HG03097 (cell line): Measurements from ENCODE around the gene GPR158.

Source experiments
- ATAC-seq: cut with Tn5 transposase; IDR thresholded peaks from one replicate; pipeline ENCODE4 v1.9.1; 2021; ENCODE audit not compliant: unreplicated experiment, low FRiP score

Gene GPR158

GRCh38 chr10:25388862-25389206 is 214.0 kb downstream of the GPR158 start:
- no peak for ATAC-seq

- ATAC-seq = no peak
These were observed 215.9 kb downstream of the GPR158 start for GRCh38 chr10:25390733-25391132.

DNA sequence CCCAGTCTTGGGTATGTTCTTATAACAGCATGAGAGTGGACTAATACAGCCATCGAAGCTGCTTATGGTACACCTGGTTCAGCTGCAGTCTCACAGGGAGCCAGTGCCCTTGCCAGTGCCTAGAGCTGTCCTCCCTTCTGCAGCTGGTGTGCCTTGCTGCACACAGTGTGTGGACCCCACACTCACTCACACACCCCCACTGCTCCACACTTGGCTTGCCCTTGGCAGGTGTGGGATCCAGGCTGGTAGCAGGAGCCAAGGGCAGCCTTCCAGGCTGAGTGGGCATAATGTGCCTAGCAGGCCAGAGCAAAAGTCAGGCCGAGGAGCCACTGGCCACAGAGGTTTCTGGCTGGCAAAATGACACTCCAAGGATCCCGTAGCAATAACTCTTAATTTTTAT is 217.3 kb downstream of the GPR158 start:
- ATAC-seq = no peak

DNA sequence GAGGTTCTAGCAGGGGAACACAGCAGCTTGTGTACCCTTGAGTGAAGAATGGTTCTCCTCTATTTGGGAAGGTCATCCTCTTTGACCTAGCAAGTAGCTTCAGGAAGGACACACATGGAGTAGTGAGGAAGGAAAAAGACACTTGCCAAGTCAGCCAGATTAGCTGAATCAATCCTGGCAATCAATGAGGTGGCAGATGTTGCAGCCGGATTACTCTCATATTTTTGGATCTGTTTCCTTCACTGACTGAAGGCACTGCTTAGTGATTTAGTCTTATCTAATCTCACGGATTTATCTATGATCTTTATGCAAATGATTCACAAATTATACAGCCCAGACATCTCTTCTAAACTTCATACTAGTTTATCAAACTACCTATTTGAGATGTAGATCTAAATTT is 218.8 kb downstream of the GPR158 start:
- ATAC-seq = no peak

GRCh38 chr10:25398680-25399079 is 223.9 kb downstream of the GPR158 start:
- ATAC-seq = no peak

DNA sequence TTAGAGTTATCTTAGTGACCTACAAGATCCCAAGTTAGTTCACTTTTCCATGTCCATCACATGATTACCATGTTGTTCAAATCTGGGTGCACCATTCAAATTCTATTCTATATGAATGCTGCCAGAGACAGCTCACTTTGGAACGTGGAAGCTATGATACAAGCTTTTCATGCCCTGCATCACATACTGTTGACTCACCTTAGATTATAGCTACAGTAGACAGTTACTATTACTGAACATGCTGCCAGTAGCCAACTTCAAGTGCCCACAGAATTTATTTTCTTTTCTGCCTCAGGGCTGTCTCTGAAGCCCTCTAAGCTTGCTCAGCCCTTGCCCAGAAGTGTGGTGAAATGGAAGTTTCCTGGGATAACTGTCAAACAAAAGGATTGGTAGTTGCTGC is 231.1 kb downstream of the GPR158 start:
- ATAC-seq = no peak

DNA sequence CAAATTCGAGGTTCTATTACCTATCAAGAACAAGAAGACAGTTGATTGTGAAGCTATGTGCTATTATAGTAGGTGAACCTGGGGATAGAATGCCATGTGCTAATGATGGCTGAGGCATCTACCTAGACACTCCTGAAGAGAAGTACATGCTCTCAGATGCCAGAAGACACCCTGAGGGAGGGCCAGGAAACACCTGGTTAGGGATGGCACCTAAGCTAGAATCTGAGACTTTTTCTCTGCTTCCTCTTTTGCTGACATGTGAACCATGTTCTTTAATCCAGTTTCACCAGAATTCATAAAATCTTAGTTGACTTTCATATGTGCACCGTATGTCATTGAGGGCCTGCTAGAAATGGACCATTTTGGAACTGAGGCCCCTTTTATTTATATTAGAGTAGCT is 242.8 kb downstream of the GPR158 start:
- ATAC-seq = no peak

DNA sequence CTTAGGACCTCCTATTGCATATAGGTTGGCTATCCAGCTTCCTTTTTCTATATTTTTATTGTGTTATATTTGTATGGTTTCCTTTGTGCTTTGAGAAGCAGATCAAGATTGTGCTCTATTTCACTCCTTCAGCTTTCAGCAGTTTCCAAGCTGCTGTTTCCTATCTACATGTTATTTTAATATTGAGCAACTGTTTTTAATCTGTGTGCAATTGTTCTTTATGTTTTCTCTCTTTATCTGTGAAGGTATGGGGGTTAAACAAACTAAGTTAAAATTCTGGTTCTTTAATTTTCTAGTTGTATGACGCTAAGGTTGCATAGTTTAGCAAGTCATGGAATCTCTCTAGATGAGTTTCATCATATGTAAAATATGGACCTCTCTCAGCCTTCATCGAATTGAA is 251.0 kb downstream of the GPR158 start:
- ATAC-seq = no peak

GRCh38 chr10:25436431-25436830 is 261.6 kb downstream of the GPR158 start:
- ATAC-seq = no peak

DNA sequence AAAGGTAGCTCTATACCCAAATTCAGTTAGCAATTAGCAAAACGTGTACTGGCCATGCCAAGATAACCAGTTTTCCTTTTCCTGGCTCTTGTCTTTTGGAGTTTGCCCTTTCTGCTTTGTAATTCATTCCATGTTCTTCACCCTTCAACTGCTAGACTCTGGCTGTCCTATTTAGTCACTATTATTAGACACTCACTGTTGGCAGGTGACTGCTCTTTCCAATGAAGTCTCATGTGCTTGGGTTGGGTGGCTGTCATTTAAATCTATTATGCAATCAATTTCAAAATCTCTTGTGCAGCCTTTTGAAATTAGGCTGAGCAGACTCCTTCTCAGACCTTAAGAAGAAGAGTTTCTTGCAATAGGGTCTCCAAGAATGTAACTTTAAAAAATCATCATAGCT is 266.5 kb downstream of the GPR158 start:
- no peak for ATAC-seq

- ATAC-seq = no peak
These were observed 269.5 kb downstream of the GPR158 start for GRCh38 chr10:25444266-25444665.

GRCh38 chr10:25451401-25451800 is 276.6 kb downstream of the GPR158 start:
- ATAC-seq = no peak

- no peak for ATAC-seq
These were observed 278.8 kb downstream of the GPR158 start for GRCh38 chr10:25453619-25454018.

- no peak for ATAC-seq
These were observed 281.3 kb downstream of the GPR158 start for GRCh38 chr10:25455980-25456567.

DNA sequence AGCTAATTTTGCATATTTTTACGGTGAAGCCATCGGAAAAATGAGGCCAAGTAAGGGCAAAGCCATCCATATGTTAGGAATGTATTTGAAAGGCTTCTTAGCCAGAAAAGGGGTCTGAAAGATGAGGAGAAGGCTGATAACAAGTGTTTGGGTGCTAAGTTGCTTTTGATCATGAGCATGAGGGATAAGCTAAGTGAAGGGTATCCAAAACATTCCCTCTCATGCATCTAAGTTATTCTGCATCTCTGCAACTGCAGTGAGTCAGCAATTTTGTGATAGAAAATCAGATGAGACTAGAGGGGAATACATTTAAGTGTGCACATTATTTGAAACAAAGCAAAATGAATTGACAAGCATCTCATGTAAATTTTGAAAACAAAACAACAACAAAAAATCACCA is 282.8 kb downstream of the GPR158 start:
- no peak for ATAC-seq

DNA sequence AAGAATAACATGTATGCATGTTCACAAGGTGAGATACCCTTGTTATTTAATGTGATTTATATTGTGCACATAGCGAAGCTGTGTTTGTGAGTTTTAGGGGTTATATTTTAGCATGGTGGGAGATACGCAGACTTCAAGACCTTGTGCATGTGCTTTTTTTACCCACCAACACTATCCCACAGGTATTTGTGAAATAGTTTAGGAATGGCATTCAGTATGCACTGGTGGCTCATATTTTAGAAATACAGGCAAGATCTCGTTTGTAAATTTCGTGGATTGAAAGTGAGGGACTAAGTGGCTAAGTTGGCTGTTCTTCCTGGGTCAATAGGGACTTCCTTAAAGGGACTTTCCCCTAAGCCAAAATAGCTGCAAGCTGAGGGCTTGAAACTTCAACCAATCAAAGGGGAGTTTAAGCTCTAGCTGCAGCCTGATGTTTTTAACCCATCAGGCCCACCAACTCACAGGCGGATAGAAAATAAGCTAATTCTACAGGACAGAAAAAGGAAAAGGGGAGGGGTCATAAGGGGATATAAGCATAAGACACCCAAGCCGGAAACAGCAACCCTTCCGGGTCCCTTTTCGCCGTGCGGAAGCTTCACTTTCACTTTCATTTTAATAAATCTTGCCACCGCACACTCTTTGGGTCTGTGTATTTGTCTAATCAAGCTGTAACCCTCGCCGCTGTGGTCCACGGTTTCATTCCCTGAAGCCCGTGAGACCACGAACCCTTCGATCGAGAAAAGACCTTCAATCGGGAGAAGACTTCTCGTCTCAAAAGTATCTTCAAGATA is 291.0 kb downstream of the GPR158 start:
- no peak for ATAC-seq

DNA sequence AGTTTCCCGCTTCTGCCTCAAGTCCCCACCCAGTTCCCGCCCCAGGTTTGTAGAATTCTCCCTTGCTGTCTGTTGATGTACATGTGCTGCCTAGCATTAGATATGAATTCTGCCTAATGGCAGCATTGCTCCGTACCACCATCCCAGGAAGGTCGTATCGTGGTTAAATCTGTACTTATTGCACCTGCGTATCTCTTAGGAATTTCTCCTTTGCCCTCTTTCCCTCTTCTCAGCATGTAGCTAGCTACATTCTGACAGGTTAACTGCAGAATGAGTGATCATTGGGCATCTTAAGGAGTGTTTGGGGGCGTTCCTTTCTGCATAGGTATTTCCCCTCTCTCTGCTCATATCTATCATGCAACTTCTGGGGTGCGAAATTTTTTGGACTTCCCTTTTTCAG is 293.1 kb downstream of the GPR158 start:
- ATAC-seq = no peak

DNA sequence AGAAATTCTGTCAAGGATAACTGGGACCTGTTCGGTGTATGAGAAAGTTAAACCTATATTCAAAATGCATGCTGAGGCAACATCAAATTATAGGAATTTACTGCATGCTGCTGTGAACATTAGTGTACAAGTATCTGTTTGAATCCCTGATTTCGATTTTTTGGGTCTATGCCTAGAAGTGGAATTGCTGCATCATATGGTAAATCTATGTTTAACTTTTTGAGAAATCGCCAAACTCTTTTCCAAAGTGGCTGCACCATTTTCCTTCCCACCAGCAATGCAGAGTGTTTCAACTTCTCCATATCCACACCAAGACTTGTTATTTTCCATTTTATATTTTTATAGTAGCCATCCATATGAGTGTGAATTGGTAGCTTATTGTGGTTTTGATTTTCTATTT is 306.7 kb downstream of the GPR158 start:
- ATAC-seq = no peak

DNA sequence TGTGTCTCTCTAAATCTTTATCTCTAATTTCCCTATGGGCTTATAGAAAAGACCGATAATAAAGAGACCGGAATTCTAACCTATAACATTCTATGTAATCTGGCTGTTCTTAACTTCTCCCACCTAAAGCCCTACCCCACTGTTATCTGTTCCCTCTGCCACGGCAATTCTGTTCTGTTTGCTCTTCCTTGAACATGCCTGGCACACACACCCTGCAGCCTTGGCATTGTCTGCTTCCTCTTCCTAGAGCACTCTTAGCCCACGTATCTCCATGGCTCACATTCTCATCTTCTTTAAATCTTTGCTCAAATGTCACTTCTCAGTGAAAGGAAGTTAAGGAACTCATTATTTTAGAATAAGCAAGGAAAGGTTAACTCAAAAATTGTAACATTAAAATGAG is 309.2 kb downstream of the GPR158 start:
- no peak for ATAC-seq

- no peak for ATAC-seq
These were observed 312.5 kb downstream of the GPR158 start for GRCh38 chr10:25487266-25487665.

DNA sequence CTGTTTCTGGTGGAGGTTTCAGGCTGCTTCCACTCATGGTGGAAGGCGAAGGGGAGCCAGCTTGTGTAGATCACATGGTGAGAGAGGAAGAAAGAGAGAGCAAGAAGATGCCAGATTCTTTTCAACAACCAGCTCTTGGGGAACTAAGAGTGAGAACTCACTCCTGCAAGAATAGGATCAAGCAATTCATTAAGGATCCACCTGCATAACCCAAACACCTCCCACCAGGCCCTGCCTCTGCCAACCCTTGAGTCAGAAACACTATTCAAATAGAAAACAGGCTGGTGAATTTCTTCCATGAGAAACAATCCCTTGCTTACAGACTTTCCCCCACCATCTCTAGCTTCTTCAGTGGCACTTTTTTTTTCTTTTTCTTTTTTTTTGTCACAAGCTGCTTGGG is 317.2 kb downstream of the GPR158 start:
- no peak for ATAC-seq

- ATAC-seq = no peak
These were observed 317.9 kb downstream of the GPR158 start for GRCh38 chr10:25492680-25493079.
